GM23338 (cell line): ENCODE measurements around the gene MRPS7. TPM values are rescaled to one million over a fixed set of nuclear protein-coding genes. Genes with fewer than 3 reads are reported as not detected.

Experiments
- ATAC-seq: fragments of 200-7000 bp; cut with Tn5 transposase; 3 replicates; pipeline ENCODE4 v1.9.1; 2020
- DNase-seq: peaks from one replicate; pipeline ENCODE4 v3.0.0-alpha.2; 2015; ENCODE audit warnings: low spot score
- H2AFZ ChIP-seq: fragments of 200-600 bp; sonication (generic); 2 replicates; pipeline ENCODE4 v1.8.0; 2016; ENCODE audit warnings: antibody characterized with exemption, mild to moderate bottlenecking, moderate library complexity
- H3F3A ChIP-seq: fragments of 200-600 bp; sonication (generic); replicated peaks from 2 replicates; pipeline ENCODE4 v1.8.0; 2017; ENCODE audit warnings: antibody characterized with exemption, mixed run types, low read depth
- H3K27ac ChIP-seq: fragments of 200-600 bp; sonication (generic); 2 replicates; pipeline ENCODE4 v1.6.1; 2016; ENCODE audit warnings: low read depth
- H3K27me3 ChIP-seq: fragments of 200-600 bp; sonication (generic); 2 replicates; pipeline ENCODE4 v1.8.0; 2016; ENCODE audit warnings: mild to moderate bottlenecking, mixed run types, moderate library complexity; ENCODE audit not compliant: insufficient read depth
- H3K36me3 ChIP-seq: fragments of 200-600 bp; sonication (generic); 2 replicates; pipeline ENCODE4 v1.8.0; 2016; ENCODE audit warnings: mild to moderate bottlenecking; ENCODE audit not compliant: insufficient read depth
- H3K4me1 ChIP-seq: fragments of 200-600 bp; sonication (generic); 2 replicates; pipeline ENCODE4 v1.8.0; 2016; ENCODE audit warnings: mild to moderate bottlenecking, moderate library complexity; ENCODE audit not compliant: insufficient read depth
- H3K4me2 ChIP-seq: fragments of 200-600 bp; sonication (generic); 2 replicates; pipeline ENCODE4 v1.7.1; 2017; ENCODE audit warnings: mixed run types
- H3K4me3 ChIP-seq: fragments of 200-600 bp; sonication (generic); 2 replicates; pipeline ENCODE4 v1.6.1; 2016; ENCODE audit warnings: mixed run types
- H3K79me2 ChIP-seq: fragments of 200-600 bp; sonication (generic); replicated peaks from 2 replicates; pipeline ENCODE4 v1.8.0; 2017; ENCODE audit warnings: mild to moderate bottlenecking; ENCODE audit not compliant: insufficient read depth
- H3K9me2 ChIP-seq: fragments of 200-600 bp; sonication (generic); 2 replicates; pipeline ENCODE4 v1.8.0; 2017; ENCODE audit not compliant: insufficient read depth
- H4K20me1 ChIP-seq: fragments of 200-600 bp; sonication (generic); replicated peaks from 2 replicates; pipeline ENCODE4 v1.8.0; 2017; ENCODE audit warnings: mild to moderate bottlenecking; ENCODE audit not compliant: insufficient read depth
- H3K27ac Mint-ChIP-seq: 2 replicates; pipeline ENCODE4 v1.8.0; 2020; ENCODE audit warnings: inconsistent platforms, mild to moderate bottlenecking, moderate library complexity, mixed read lengths
- H3K27me3 Mint-ChIP-seq: 3 replicates; pipeline ENCODE4 v1.8.0; 2022; ENCODE audit warnings: low read depth, mild to moderate bottlenecking, moderate library complexity, mixed read lengths, inconsistent platforms; ENCODE audit not compliant: insufficient read depth, poor library complexity
- H3K36me3 Mint-ChIP-seq: 3 replicates; pipeline ENCODE4 v1.8.0; 2021; ENCODE audit warnings: low read depth, mild to moderate bottlenecking, inconsistent platforms, moderate library complexity, mixed read lengths
- H3K4me1 Mint-ChIP-seq: 3 replicates; pipeline ENCODE4 v1.8.0; 2020; ENCODE audit warnings: mild to moderate bottlenecking, inconsistent platforms, mixed read lengths
- H3K4me3 Mint-ChIP-seq: 3 replicates; pipeline ENCODE4 v1.8.0; 2021; ENCODE audit warnings: moderate library complexity, mild to moderate bottlenecking, inconsistent platforms, mixed read lengths
- H3K9me3 Mint-ChIP-seq: 3 replicates; pipeline ENCODE4 v1.8.0; 2020; ENCODE audit warnings: moderate library complexity, mild to moderate bottlenecking, inconsistent platforms, mixed read lengths
- CTCF ChIP-seq, 2 experiments: fragments of 200-600 bp in 1 of 2; sonication (generic) in 1 of 2; conservative IDR thresholded peaks; 2 replicates each; pipeline versions ENCODE4 v1.5.1 to v1.6.1; 2016 to 2017; ENCODE audit warnings: antibody characterized with exemption in 2 of 2, low read depth in 2 of 2, mild to moderate bottlenecking in 2 of 2, moderate library complexity in 1 of 2
- ETS1 ChIP-seq: IDR thresholded peaks from 2 replicates; pipeline ENCODE4 v1.6.1; 2016; ENCODE audit warnings: antibody characterized with exemption
- NANOG ChIP-seq: IDR thresholded peaks from 2 replicates; pipeline ENCODE4 v1.6.1; 2016; ENCODE audit warnings: antibody characterized with exemption, borderline replicate concordance
- POLR2AphosphoS5 ChIP-seq: IDR thresholded peaks from 2 replicates; pipeline ENCODE4 v1.6.1; 2016; ENCODE audit warnings: antibody characterized with exemption, low read depth
- STAT1 ChIP-seq: IDR thresholded peaks from one replicate; pipeline ENCODE4 v1.6.1; 2016; ENCODE audit warnings: antibody characterized with exemption; ENCODE audit not compliant: unreplicated experiment
- polyA plus RNA-seq: library from polyadenylated mRNA; unstranded; fragments of >200 nt; fragmentation: Nextera tagmentation; extraction: Ambion mirVana; gene quantifications from 2 replicates; pipeline ENCODE4 v1.2.1, GENCODE V29; 2016
- total RNA-seq: library from RNA; depleted of rRNA; stranded (reverse); fragments of >200 nt; shearing (Covaris generic); gene quantifications from 2 replicates; pipeline ENCODE4 v1.2.3, GENCODE V29; 2014

The MRPS7 gene
- total and polyA plus RNA-seq, 2 experiments from 2014 or later, result 60.6 to 114 TPM

- H3K4me1 Mint-ChIP-seq, result peaks cover 21% of the 10 kb centered on the region
- H3K27ac ChIP-seq, result peak overlapping the region; percentile 66
- peaks cover 17% of the 10 kb centered on the region for H3K27me3 Mint-ChIP-seq
- no peaks in the 10 kb centered on the region for H3K79me2 ChIP-seq
- H3K9me3 Mint-ChIP-seq, result no peaks in the 10 kb centered on the region
- peak; percentile 48 for ATAC-seq
- no peaks in the 10 kb centered on the region; the same call in 1 of the 2 replicates for H4K20me1 ChIP-seq
- H3K36me3 ChIP-seq, result peaks cover 8% of the 10 kb centered on the region; the same call in 1 of the 2 replicates
- H3K9me2 ChIP-seq, result no peaks in the 10 kb centered on the region
- no peak overlapping the region for H3K27ac Mint-ChIP-seq
- H3K4me3 Mint-ChIP-seq, result peak overlapping the region; percentile 81
- TF ChIP-seq CTCF (conservative IDR thresholded peaks at IDR 0.05; ENCODE audit: low read depth in 2 of 2) (peak in 1 of 2 experiments; percentile 49; a peak in 2 of 4 replicates), STAT1 (no peak)
- H3F3A ChIP-seq, result peaks cover 47% of the 10 kb centered on the region
- peaks cover 31% of the 10 kb centered on the region for H3K36me3 Mint-ChIP-seq
- peak; percentile 80 for DNase-seq
- H2AFZ ChIP-seq, result peak overlapping the region; percentile 94
- peak overlapping the region; percentile 99 for H3K4me3 ChIP-seq
- H3K4me1 ChIP-seq, result peaks cover 10% of the 10 kb centered on the region
- H3K4me2 ChIP-seq, result peak overlapping the region; percentile 99
- H3K27me3 ChIP-seq, result no peaks in the 10 kb centered on the region
Measured at GRCh38 chr17:75270218-75270965, 8.7 kb downstream of the MRPS7 start.

GRCh38 chr17:75270966-75271232, 9.2 kb downstream of the MRPS7 start, which contains the start of gene MIF4GD:
Gene MIF4GD, minus strand, starts transcription at chr17:75271231. Its CDS starts 1,036 bp downstream, at chr17:75270195.
- H3K9me3 Mint-ChIP-seq, result no peaks in the 10 kb centered on the region
- Histone ChIP-seq H3K79me2 (no peaks in the 10 kb centered on the region), H3K4me1 (peaks cover 10% of the 10 kb centered on the region), H3K4me3 (peak within 1 kb of the TSS; percentile 99), H3K27ac (peak within 1 kb of the TSS; percentile 66), H3K9me2 (no peaks in the 10 kb centered on the region), H3K4me2 (peak within 1 kb of the TSS; percentile 99), H4K20me1 (no peaks in the 10 kb centered on the region; the same call in 1 of the 2 replicates), H3K27me3 (no peaks in the 10 kb centered on the region), H3F3A (peaks cover 42% of the 10 kb centered on the region), H2AFZ (peak within 1 kb of the TSS; percentile 98), H3K36me3 (peaks cover 6% of the 10 kb centered on the region; the same call in 1 of the 2 replicates)
- ATAC-seq (no peak), DNase-seq (no peak)
- H3K27ac Mint-ChIP-seq, result no peak within 1 kb of the TSS
- peaks cover 21% of the 10 kb centered on the region for H3K4me1 Mint-ChIP-seq
- H3K4me3 Mint-ChIP-seq, result peak within 1 kb of the TSS; percentile 81
- TF ChIP-seq ETS1 (no peak), POLR2AphosphoS5 (peak; percentile 44; the same call in 1 of the 2 replicates), STAT1 (no peak)
- H3K27me3 Mint-ChIP-seq, result peaks cover 17% of the 10 kb centered on the region
- peaks cover 28% of the 10 kb centered on the region for H3K36me3 Mint-ChIP-seq

GRCh38 chr17:75271233-75271954, 9.7 kb downstream of the MRPS7 start:
- DNase-seq (peak; percentile 84), ATAC-seq (peak; percentile 21)
- no peaks in the 10 kb centered on the region for H3K79me2 ChIP-seq
- H3K4me3 ChIP-seq, result peak overlapping the region; percentile 99
- Mint-ChIP-seq H3K27ac (no peak overlapping the region), H3K27me3 (peaks cover 17% of the 10 kb centered on the region), H3K9me3 (no peaks in the 10 kb centered on the region), H3K4me1 (peaks cover 21% of the 10 kb centered on the region), H3K4me3 (peak overlapping the region; percentile 70), H3K36me3 (peaks cover 23% of the 10 kb centered on the region)
- peaks cover under 1% of the 10 kb centered on the region; the same call in 1 of the 2 replicates for H3K36me3 ChIP-seq
- H3F3A ChIP-seq, result peaks cover 37% of the 10 kb centered on the region
- H3K4me1 ChIP-seq, result peaks cover 10% of the 10 kb centered on the region
- H3K9me2 ChIP-seq, result no peaks in the 10 kb centered on the region
- no peaks in the 10 kb centered on the region for H3K27me3 ChIP-seq
- H3K27ac ChIP-seq, result no peak overlapping the region
- no peaks in the 10 kb centered on the region for H4K20me1 ChIP-seq
- peak overlapping the region; percentile 98 for H2AFZ ChIP-seq
- peak overlapping the region; percentile 96 for H3K4me2 ChIP-seq
- TF ChIP-seq NANOG, result no peak
